Ovary (tissue), 3 donors: ENCODE results near the gene SLC6A4.

Experiments
- CTCF ChIP-seq, 3 donors: fragments of 450-650 bp in 2 of 3; fragments of 200-600 bp in 1 of 3; IDR thresholded peaks; one replicate each; pipeline versions ENCODE4 v1.5.1 to v1.8.0; 2016 to 2022; ENCODE audit warnings: antibody characterized with exemption in 3 of 3, mild to moderate bottlenecking in 1 of 3
- POLR2A ChIP-seq: fragments of 450-650 bp; IDR thresholded peaks from one replicate; pipeline ENCODE4 v1.6.1; 2017; ENCODE audit warnings: antibody characterized with exemption, mild to moderate bottlenecking, moderate library complexity
- donor health status: DM: no; HTN: no; CAD: no.

GRCh38 chr17:30229012-30229411 lies 6.5 kb downstream of the SLC6A4 start:
- TF ChIP-seq POLR2A (no peak), CTCF (IDR thresholded peaks at IDR 0.05) (no peak)
